Stimulated activated CD4-positive, alpha-beta T cell treated with anti-CD3 and anti-CD28 coated beads, Interleukin-15, amount 100 ng/mL, for 24 hours (primary cell): ENCODE data around the gene TRAPPC6A.

ENCODE experiments used
- DNase-seq: peaks from one replicate; pipeline ENCODE4 v3.0.0-alpha.2; 2020

Gene TRAPPC6A

DNA sequence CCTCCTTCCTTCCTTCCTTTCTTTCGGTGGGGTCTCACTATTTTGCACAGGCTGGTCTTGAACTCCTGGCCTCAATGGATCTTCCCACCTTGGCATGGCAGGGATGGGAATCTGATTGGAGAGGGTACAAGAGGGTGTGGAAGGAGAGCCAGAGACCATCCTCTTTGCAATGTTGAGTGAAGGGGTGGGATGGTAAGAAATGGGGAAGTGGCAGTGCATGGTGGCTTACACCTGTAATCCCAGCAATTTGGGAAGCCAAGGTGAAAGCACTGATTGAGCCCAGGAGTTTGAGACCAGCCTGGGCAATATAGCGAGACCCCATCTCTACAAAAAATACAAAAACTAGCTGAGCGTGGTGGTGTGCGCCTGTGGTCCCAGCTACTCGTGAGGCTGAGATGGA lies 6.1 kb upstream of the TRAPPC6A start:
- DNase-seq: no peak

DNA sequence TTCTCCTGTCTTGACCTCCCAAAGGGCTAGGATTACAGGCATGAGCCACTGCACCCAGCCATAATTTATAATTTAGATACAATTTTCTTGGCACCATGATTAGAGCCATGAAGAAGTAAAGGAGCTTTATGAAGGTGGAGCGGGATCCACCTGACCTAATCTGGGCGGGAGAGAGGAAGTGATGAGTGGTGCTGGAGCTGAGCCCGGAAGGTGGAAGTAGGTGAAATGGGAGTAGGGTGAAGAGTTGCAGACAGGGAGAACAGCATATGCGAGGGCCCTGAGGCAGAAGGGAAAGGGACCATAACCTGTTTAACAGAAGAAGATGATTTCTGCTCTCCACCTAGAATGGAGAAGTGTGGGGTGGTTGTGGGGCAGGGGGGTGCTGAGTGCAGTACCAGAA lies 4.7 kb upstream of the TRAPPC6A start:
- no peak for DNase-seq

DNA sequence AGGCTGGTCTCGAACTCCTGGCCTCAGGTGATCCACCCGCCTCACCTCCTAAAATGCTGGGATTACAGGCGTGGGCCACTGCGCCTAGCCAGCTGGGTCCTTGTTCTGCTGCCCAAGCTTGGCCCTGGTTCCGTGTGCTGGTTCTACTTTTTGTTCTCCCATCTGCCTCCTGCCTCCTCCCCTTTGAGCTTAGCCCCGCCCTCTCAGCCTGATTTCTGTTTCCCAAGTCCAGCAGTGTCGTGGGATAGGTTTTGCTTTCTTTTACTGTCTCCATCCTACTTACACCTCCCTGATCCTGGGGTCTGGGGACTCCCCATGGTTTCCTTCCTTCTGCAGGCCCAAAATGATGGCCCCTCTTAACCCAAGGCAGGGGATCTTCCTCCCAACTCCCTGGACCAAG lies 2.9 kb upstream of the TRAPPC6A start:
- no peak for DNase-seq

DNA sequence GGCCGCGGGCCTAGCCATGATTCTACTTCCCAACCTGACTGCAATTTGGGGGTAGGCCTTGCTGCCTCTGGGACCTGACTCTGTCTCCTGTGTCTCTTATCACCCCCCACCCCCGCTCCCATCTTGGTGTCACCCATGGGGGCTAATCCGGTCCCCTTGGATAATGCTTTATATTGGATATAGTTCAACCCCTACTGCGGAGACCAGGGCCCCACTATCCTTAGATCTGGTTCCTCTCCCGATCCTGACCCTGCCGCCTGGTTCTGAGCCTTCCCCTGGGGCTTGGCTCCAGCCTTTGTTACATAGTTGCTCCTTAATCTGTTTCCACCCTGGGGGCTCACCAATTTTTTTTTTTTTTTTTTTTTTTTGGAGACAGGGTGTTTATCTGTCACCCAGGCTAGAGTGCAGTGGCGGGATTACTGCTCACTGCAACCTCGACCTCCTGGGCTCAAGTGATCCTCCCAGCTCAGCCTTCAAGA lies 1.9 kb upstream of the TRAPPC6A start:
- DNase-seq: no peak

DNA sequence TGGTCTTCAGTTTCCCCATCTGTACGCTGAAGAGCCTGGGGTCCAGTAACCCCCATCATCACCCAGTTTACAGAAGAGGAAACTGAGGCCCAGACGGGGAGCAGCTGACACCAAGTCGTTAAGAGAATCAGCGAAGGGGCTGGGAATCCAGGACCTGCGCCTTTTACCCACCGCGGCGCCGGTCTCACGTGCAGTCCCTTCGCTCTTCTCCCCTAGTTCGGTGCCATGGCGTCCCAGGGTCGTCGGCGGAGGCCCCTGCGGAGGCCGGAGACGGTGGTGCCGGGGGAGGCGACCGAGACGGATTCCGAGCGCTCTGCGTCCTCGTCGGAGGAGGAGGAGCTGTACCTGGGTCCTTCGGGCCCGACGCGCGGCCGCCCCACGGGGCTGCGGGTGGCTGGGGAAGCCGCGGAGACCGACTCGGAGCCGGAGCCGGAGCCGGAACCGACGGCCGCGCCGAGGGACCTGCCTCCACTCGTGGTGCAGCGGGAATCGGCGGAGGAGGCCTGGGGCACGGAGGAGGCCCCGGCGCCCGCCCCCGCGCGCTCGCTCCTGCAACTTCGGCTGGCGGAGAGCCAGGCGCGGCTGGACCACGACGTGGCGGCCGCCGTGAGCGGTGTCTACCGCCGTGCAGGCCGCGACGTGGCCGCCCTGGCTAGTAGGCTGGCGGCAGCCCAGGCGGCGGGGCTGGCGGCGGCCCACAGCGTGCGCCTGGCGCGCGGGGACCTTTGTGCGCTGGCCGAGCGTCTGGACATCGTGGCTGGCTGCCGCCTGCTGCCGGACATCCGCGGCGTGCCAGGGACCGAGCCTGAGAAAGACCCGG lies 1.2 kb upstream of the TRAPPC6A start:
- peak; percentile 57 for DNase-seq

DNA sequence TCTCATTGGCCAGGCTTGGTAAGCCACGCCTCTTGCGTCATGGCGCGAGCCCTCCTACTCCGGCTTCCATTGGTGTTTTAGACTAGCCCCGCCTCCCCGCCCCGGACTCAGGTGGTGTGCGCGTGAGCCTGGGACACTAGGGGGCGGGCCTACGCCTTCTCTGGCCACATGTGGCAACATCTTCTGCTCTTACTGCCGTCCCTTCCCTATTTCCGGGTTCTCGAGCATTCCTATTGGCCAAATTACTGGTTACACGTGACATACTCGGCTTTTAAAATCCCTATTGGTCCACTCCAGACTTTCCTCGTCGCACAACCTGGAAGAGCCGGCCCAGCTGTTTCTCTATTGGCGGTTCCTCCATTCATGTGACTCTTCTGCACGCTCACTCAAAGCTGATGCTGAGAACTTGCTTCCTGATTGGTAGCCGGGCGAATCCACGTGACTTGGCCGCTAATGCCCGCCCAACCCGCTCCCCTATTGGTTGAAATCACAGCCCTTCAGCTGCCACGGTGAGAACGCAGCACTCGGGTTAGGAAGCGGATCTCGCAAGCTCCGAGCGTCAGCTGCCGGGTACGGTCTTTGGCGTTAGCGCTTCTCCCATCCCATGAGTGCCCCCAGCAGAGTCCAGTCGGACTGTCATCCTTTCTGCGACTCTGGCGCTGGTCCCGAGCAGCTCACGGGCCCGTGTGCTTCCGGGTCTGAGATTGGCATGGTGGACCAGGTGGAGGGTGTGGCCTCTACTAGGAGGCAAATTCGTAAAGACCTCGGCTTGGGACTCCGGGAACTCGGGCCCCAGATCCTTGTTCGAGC lies 430 bp upstream of the TRAPPC6A start, which contains the start of gene BLOC1S3:
Gene BLOC1S3, plus strand, starts transcription at position 523 of the 810 bp plus-strand sequence. CDS start 513 bp downstream, outside the sequence.
- peak; percentile 100 for DNase-seq

DNA sequence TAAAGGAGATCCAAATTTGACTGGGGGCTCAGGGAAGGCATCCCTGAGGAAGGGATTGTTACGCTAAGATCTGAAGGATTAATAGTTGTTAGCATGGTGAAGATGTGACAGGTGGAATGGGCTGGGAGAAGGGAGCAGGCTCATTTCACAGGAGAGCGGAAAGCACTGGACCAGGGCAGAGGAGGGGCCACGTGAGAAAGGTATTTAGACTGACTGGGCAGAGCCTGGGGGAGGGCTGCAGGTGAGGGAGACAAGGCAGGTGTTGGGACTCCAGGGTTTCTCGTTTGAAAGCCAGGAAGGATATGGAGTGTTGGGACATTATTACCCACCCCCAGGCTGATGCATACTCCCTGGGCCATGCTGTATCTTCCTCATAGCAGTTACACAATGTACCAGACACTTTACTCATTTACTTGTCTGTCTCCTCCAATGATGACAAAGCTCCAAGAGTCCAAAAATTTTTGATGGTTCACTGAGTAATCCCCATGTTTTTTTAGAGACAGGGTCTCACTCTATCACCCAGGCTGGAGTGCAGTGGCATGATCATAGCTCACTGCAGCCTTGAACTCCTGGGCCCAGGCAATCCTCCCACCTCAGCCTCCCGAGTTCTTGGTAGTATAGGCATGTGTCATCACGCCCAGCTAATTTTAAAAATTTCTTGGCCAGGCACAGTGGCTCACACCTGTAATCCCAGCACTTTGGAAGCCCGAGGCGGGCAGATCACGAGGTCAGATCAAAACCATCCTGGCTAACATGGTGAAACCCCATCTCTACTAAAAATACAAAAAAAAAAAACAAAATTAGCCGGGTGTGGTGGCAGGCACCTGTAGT lies 2.3 kb downstream of the TRAPPC6A start:
- DNase-seq: no peak

DNA sequence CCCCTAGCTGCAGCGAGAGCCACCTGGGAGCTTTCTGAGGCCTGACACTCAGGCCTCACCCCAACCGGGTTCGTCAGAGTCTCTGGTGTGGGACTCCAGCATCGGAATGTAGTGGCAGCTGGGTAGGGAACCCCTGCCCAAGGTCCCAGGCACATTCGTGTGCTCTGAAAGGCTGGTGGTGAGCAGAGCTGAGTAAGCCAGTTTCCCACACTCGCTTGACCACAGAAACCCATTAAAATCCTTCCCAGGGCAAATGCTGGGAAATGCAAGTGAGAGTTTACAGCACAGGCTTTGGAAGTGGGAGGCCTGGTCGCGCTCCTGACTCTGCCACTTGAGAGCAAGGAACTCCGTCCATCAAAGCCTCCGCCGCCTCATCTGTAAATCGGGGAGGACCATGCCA lies 4.2 kb downstream of the TRAPPC6A start:
- no peak for DNase-seq

DNA sequence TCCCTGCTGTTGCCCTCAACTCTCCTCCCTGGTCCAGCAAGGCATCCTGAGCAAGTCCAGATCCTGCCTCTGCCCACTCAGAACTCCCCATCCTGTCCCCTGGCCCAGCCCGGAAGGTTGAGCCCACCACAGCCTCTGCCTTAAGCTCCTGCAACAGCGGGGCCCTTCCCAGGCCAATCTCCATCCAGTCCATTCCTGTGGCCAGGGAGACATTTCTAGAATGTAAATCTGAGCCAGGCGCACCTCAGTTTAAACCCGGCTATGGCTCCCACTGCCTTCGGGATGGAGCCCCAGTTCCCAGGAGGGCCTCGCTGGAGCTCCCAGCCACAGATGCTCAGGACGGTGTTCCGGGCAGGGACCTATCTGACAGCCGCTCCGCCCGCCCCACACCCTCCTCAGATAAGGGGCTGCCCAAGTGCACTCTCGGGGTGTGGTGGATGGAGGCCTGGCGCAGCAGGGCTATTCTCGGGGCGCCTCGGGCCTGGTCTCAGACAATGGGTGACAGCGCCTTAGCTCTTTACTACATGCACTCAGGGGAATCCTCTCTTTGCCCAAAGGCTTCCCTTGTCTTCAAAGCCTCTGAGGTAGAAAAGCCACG lies 5.3 kb downstream of the TRAPPC6A start:
- no peak for DNase-seq

DNA sequence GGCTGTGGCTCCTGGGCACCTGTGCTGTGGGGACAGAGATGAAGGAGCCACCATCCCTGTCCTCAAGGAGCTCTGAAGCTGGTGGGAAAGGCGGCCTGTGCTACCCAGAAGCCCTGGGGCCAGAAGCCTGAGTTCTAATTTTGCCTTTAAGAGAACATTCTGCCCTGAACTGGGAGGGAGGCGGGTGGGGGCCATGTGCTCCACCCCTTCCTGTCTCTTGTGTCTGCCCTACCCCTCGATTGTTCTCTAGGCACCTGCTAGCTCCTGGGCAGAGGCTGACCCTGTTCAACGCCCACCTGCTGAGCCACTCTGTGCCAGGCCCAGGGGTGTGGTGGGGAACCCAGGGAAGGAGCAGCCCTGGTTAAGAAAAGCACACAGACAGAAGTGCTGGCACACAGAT lies 5.9 kb downstream of the TRAPPC6A start:
- no peak for DNase-seq

DNA sequence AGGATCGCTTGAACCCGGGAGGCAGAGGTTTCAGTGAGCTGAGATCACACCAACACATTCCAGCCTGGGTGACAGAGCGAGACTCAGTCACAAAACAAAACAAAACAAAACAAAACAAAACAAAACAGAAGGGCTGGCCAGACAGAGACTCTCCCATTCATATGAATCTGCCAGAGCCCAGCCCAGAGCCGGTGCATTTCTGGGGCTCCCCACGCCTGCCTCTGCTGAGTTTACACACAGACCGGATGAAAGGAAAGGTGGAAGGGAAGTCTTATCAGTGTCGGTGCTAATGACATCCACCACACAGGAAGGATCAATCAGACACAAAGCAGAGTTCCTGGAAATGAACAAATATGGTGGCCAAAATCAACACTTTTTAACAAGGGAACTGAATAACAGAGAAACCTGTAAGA lies 6.8 kb downstream of the TRAPPC6A start:
- peak; percentile 48 for DNase-seq

DNA sequence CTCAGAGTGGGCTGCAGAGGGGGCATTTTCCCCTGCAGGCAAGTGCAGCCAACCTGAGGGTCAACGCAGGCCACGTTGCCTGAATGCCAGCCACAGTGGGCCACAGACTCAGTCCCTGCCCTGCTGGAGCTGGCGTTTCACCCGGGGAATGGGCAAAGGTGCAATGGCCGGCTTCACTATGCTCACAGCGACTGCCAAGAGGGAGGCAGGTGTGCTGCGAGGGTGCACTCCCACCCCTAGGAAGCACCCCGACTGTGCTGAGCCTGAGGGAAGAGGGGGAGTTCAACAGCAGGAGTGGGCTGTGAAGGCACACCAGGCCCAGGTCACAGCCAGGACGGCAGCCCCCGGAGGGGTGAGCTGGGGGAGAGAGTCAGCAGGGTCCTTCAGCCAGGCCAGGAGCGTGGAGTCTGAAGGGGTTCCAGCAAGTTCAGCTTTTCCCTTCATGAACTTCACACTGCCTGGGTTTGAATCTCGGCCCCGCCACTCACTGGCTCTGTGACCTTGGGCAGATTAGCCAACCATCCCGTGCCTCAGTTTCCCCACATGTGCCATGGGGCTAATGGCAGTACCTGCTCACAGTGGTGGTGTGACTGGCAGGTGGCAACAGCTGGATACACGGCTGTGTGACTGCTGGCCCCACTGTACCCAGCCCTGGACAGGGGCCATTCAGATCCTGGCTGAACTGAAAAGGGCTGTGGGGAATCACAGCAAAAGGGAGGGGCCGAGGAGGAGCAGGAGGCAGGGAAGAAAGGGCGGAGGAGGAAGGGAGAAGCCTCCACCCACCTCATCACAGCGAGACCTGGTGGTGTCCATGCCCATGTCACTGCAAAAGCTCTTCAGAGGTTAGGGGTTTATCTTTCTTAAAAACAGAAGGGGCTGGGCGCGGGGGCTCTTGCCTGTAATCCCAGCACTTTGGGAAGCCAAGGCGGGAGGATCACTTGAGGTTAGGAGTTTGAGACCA lies 7.6 kb downstream of the TRAPPC6A start:
- DNase-seq: no peak

DNA sequence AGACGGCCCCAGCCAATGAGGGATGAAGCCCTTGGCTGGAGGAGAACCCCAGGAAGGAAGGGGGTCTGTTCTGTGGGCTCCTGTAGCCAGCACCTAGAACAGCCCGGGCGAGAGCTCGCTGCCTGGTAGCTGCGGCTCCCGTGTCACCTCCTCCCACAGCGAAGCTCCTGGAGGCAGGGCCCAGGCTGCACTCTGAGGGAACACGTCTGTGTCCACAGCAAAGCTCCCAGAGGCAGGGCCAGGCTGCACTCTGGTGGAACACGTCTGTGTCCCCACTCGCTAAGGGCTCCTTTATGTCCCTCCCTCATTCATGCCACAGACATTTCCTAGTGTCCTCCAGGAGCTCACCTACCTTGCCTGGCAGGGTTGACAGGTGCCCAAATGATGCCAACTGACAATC lies 8.4 kb downstream of the TRAPPC6A start:
- no peak for DNase-seq

DNA sequence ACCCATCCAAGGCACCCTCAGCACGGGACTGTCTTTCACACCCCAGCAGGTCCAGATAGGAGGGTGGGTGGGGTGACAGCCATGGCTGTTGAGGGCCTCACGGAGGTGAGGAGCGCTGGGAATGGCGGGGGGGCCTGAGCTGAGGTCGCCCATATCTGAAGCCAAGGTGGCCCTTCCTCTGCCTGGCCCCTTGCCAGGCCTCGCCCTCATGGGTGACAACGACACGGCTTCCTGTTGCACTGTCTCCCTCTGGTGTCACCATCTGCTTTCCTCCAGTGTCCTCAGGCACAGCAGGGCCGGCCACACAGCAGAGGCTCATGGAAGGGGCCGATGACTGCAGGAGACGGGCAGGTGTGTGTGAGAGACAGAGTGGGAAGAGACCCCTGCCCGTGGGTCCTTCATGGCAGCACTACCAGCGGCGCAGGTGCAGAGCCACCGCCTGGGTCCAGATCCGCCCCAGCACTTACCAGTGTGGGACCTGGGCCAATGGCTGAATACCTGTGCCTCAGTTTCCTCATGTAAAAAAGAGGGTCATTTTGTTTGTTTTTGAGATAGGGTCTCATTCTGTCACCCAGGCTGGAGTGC lies 9.2 kb downstream of the TRAPPC6A start:
- DNase-seq: no peak

DNA sequence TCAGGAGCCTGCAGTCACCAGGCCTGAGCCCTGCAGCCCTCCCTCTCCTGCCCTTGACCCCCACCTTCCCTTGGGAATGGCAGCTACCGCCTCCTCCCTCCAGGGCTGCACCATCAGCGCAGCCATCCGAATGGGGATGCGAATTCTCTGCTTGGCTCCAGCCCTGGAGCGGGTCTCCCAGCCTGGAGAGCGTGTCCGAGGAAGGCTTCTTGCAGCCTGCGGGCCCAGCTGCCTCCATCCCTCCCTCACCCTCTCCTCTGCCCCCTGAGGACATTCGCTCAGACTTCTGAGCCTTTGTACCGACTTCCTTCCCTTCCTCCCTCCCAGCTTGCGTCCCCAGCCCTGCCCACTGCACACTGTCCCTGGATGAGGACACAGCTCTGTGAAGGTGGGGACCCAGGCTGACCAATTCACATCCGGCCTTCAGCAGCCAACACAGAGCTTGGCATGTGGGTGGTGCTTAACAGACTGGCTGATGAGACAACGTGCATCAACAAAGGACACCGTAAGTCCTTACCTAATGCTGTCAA lies 11.2 kb downstream of the TRAPPC6A start:
- no peak for DNase-seq

DNA sequence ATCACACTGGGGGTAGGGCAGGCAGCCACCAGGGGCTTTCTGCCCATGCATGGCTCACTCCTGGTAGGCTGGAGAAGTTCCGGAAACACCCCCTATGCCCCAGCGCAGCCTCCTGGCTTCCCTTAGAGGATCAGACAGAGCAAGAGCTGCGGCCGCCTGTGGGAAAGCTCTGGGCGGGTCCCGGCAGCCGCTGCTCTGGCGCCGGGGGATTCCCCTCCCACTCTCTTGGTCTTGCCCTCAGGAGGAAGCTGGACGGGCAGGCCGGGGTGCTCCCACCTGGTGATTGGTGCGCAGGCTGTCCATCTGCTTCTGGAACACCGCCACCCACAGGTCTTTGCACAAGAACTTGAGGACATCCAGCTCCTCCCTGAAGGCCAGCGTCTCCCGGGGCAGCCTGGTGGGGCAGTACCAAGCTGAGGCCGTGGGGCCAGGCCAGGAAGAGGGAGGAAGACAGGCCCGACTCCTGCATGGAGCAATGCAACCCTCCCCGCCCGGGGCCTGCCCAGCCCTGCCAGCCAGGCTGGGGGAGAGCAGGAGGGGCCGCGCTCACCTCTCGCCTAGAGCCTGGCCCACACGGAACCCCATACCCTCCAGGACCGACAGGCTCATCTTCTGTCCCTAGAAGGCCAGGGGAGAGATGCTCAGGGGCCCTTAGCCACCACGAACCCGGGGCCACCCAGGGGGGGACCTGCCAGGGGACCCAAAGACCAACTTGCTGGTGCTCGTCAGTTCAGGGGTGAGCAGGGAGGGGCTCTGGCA lies 13.3 kb downstream of the TRAPPC6A start:
- DNase-seq: peak; percentile 82

DNA sequence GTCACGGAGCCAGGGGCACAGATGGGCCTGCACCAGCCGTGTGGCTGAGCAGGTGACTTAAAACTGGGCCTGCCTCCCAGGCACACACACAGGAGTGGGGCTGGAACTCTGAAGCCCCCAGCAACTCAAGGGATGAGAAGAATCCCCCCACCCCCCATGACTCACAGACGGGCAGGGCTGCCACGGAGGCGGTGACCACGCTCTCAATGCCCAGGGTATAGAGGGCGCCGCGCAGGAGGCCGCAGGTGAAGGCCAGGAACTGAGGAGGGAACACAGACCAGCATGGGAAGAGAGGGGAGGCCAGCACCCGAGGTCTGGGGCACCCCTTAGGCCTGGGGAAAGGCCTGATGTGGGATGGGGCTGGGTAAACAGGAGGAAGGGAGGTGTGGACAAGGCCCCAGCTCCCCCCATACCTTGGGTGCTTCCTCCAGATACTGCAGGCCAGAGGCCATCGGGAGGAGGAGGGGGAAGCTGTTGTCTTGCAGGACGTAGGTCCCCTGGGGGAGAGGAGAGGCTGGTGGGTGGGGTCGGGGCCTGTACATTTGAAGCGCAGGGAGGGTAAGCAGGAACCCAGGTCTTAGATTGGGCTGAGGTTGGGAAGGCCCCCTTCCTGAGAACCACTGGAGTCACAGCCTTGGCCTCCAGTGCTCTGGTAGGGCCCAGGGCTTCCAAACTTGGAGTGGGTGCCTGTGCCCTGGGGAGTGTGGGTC lies 14.1 kb downstream of the TRAPPC6A start:
- no peak for DNase-seq

DNA sequence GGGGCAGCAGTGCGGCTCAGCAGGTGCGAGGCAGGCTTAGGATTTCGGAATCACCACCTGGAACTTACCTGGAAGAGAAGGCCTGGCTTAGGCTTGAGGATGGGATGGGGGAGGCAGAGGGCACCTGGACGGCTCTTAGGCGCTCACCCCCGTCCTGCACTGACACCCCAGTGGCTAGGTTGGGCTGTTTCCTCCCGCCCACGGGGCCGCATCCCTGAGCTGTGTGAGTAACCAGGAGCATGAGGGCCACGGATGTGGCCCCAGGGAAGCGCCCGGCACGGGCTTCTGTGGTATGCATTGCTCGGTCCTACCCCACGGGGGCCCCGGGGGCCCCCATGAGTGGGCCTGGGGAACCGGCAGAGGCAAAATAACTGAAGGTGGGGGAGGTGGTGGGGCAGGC lies 14.9 kb downstream of the TRAPPC6A start:
- DNase-seq: no peak

DNA sequence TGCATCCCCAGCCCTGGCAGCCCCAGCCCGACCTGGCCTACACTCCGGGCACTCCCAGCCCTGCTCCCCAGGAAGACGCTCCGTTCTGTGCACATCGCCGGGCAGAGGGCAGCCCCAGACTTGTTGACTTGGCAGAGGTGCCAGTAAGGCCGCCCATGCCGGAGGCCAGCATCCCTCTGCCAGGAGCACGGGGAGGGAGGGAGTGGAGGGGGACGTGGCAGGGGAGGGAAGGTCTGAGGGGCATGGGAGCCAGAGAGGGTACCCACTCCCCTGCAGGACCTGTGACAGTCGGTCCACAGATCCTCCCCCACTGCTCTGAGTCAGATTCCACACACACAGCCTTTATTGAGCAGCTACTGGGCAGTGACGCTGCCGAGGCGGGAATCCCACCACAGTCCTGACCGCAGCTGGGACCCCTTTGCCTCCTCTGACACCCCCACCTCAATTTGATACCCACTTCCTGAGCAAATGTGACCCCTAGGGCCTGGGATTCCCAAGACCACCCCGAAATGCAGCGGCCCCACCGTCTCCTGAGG lies 15.4 kb downstream of the TRAPPC6A start:
- DNase-seq: no peak
